ENCODE measurements around the gene TREML2.

DNA sequence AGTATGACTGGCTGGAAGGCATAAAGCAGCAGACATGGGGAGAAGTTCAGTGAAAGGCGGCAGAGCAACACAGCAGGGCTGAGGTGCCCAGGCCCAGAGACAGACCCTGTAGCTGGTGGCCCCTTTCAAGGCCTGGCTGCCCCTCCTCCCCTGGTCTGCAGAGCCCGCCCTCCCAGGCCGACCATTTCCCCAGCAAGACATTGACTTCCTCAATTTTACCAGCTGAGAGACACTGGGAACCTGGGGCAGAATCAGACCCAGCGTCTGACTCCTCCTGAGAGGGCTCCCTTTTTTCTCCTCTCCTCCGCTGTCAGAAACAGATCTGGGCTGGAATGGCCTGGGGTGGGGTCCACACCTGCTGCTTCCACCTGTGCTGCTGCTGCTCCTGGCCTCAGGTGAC lies 27.1 kb upstream of the TREML2 start, which contains the start of gene TREML4:
- TF ChIP-seq, protein P1, sequence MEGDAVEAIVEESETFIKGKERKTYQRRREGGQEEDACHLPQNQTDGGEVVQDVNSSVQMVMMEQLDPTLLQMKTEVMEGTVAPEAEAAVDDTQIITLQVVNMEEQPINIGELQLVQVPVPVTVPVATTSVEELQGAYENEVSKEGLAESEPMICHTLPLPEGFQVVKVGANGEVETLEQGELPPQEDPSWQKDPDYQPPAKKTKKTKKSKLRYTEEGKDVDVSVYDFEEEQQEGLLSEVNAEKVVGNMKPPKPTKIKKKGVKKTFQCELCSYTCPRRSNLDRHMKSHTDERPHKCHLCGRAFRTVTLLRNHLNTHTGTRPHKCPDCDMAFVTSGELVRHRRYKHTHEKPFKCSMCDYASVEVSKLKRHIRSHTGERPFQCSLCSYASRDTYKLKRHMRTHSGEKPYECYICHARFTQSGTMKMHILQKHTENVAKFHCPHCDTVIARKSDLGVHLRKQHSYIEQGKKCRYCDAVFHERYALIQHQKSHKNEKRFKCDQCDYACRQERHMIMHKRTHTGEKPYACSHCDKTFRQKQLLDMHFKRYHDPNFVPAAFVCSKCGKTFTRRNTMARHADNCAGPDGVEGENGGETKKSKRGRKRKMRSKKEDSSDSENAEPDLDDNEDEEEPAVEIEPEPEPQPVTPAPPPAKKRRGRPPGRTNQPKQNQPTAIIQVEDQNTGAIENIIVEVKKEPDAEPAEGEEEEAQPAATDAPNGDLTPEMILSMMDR (conservative IDR thresholded peaks at IDR 0.05), result no peak
- no peak for TF ChIP-seq EZH2 (IDR thresholded peaks at IDR 0.05; ENCODE audit: low read depth)
